Natural killer cell (primary cell): ENCODE results near the gene IL22. TPM values are rescaled to one million over a fixed set of nuclear protein-coding genes. Genes with fewer than 3 reads are reported as not detected.
A peak's percentile ranks its signal among the peaks of the same experiment; 100 is the strongest.

Source experiments
- ATAC-seq, 3 donors: fragments of 150-1000 bp in 2 of 3; fragments of 200-7000 bp in 1 of 3; cut with Tn5 transposase; 1 replicate in 1 of 3; 2 replicates in 2 of 3; pipeline ENCODE4 v1.10.0; 2021; ENCODE audit warnings: mild to moderate bottlenecking in 2 of 3, moderate library complexity in 2 of 3
- DNase-seq, 2 donors: peaks; one replicate each; pipeline versions ENCODE4 v3.0.0 to v3.0.0-alpha.2; 2013 to 2021; ENCODE audit warnings: mixed read lengths in 1 of 2
- H3K27ac ChIP-seq: one replicate; pipeline ENCODE4 v1.5.1; 2013; ENCODE audit warnings: mild to moderate bottlenecking, low read length
- H3K27me3 ChIP-seq: one replicate; pipeline ENCODE4 v1.6.1; 2013; ENCODE audit warnings: low read length; ENCODE audit not compliant: control insufficient read depth, insufficient read depth
- H3K36me3 ChIP-seq: one replicate; pipeline ENCODE4 v1.6.1; 2013; ENCODE audit warnings: low read length; ENCODE audit not compliant: control insufficient read depth, insufficient read depth
- H3K4me1 ChIP-seq: one replicate; pipeline ENCODE4 v1.6.1; 2013; ENCODE audit warnings: low read length; ENCODE audit not compliant: control insufficient read depth, insufficient read depth
- H3K4me3 ChIP-seq: one replicate; pipeline ENCODE4 v1.5.1; 2013; ENCODE audit warnings: low read length
- H3K9me3 ChIP-seq: one replicate; pipeline ENCODE4 v1.6.1; 2013; ENCODE audit warnings: low read length; ENCODE audit not compliant: control insufficient read depth, insufficient read depth
- H3K27ac Mint-ChIP-seq, 2 donors: one replicate each; pipeline ENCODE4 v1.8.0; 2022; ENCODE audit warnings: mild to moderate bottlenecking in 2 of 2, mixed read lengths in 2 of 2, moderate library complexity in 1 of 2
- H3K27me3 Mint-ChIP-seq, 2 donors: one replicate each; pipeline ENCODE4 v1.8.0; 2022; ENCODE audit warnings: low read depth in 2 of 2, mixed read lengths in 2 of 2
- H3K36me3 Mint-ChIP-seq: one replicate; pipeline ENCODE4 v1.8.0; 2022; ENCODE audit warnings: mixed read lengths
- H3K4me1 Mint-ChIP-seq, 2 donors: one replicate each; pipeline ENCODE4 v1.8.0; 2022; ENCODE audit warnings: mixed read lengths in 2 of 2
- H3K4me3 Mint-ChIP-seq: one replicate; pipeline ENCODE4 v1.8.0; 2022; ENCODE audit warnings: mild to moderate bottlenecking, moderate library complexity, mixed read lengths
- H3K9me3 Mint-ChIP-seq, 2 donors: one replicate each; pipeline ENCODE4 v1.8.0; 2022; ENCODE audit warnings: mixed read lengths in 2 of 2
- CTCF ChIP-seq: fragments of 200-600 bp; IDR thresholded peaks from one replicate; pipeline ENCODE4 v1.8.0; 2022; ENCODE audit warnings: antibody characterized with exemption
- WGBS: methylation state at CpG from one replicate; pipeline ENCODE4 v1.1.7; 2013; ENCODE audit warnings: missing lambda C conversion rate; ENCODE audit not compliant: insufficient coverage; 5-methylcytosine and 5-hydroxymethylcytosine counted together
- intact Hi-C: fragments of 100-400 bp; cut with micrococcal nuclease; formaldehyde crosslinking; loops from one replicate; pipeline ENCODE4 v1.14.2; 2022
- total RNA-seq, 4 donors: library from RNA; stranded (reverse); fragments of 120-200 nt in 1 of 4; gene quantifications; one replicate each; pipeline versions ENCODE4 v1.2.3 to v1.2.4, GENCODE V29; 2013 to 2022

The IL22 gene
- total RNA-seq, 3 donors from 2014 or later (not counting 1 experiment from before 2014, with no cell fraction given): not detected

- no peaks in the 10 kb centered on the region for H3K36me3 Mint-ChIP-seq
- peaks cover 8 to 9% of the 10 kb centered on the region in 2 donors for H3K4me1 Mint-ChIP-seq
- Histone ChIP-seq H3K27me3 (no peaks in the 10 kb centered on the region), H3K9me3 (no peaks in the 10 kb centered on the region), H3K27ac (no peak overlapping the region), H3K4me3 (no peak overlapping the region), H3K36me3 (peaks cover 14% of the 10 kb centered on the region), H3K4me1 (no peaks in the 10 kb centered on the region)
- TF ChIP-seq CTCF: no peak
- ATAC-seq (no peak), DNase-seq (no peak)
- no peak overlapping the region for H3K27ac Mint-ChIP-seq
- no peaks in the 10 kb centered on the region for H3K9me3 Mint-ChIP-seq
- H3K27me3 Mint-ChIP-seq: no peaks in the 10 kb centered on the region
- no peak overlapping the region for H3K4me3 Mint-ChIP-seq
- WGBS: 92% methylated on average over 5 of the region's 9 CpGs
- intact Hi-C loops: no loop called here
These were observed 38.9 kb upstream of the IL22 start for GRCh38 chr12:68292151-68292943.

DNA sequence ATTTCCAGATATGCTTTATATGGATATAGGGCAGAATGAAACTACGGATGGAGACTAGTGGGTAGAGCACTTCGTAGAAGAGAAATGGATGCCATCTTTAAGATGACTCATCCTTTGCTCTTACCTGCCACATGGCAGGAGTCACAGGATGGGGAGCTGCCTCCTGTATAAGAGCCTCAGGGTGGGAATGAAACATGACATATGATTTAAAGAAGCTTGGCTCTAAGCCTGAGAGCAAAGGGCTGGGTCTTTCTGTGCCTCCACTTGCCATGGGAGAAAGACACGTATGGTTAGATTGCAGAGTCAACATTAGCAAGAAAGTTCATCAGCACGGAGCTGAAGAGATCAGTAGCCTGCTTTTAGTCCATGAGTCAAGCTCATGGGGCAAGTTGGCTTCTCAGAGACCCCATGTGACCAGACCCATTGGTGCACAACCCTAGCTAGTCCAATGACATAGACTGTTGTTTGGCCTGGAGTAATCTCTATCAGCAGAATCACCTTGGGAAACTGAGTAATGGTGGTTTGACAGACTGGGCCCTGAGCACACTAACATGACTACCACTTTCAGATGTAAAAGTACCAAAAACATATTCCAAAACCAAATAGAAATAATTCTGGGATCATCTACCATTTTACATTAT is 38.1 kb upstream of the IL22 start:
- TF ChIP-seq CTCF: no peak
- Histone ChIP-seq H3K4me3 (no peak overlapping the region), H3K36me3 (peaks cover 14% of the 10 kb centered on the region), H3K9me3 (no peaks in the 10 kb centered on the region), H3K4me1 (no peaks in the 10 kb centered on the region), H3K27ac (no peak overlapping the region), H3K27me3 (no peaks in the 10 kb centered on the region)
- 98% methylated on average over 4 of the region's 4 CpGs for WGBS
- DNase-seq (no peak), ATAC-seq (no peak)
- Mint-ChIP-seq H3K36me3 (no peaks in the 10 kb centered on the region), H3K27ac (no peak overlapping the region), H3K27me3 (no peaks in the 10 kb centered on the region), H3K9me3 (no peaks in the 10 kb centered on the region), H3K4me1 (peaks cover 8 to 9% of the 10 kb centered on the region in 2 donors), H3K4me3 (no peak overlapping the region)
- intact Hi-C loops: no loop called here

DNA sequence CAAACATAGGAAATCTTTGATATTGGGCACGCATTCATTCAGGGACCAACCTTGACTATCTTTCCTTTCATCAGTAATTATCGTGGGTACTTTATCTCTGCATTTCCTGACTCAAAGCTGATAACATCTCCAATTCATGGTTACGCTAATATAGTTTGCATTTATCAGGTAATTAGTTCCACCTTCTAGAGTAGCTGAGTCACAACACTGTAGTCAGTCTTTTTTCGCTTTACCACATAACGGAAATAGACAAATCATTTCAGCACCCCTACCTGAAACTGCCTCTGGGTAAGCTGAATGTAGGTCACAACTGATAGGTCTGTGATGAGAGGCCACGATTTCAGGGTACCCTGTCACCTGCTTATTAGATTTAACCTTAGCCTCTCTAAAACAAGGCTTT is 36.7 kb upstream of the IL22 start:
- TF ChIP-seq CTCF: no peak
- ATAC-seq (peak; percentile 29 to 68 (median 49)), DNase-seq (peak in 1 of 2 donors; percentile 56)
- Mint-ChIP-seq H3K27me3 (no peaks in the 10 kb centered on the region), H3K27ac (no peak overlapping the region), H3K4me3 (no peak overlapping the region), H3K9me3 (no peaks in the 10 kb centered on the region), H3K36me3 (no peaks in the 10 kb centered on the region), H3K4me1 (peaks cover 8 to 9% of the 10 kb centered on the region in 2 donors)
- Histone ChIP-seq H3K27me3 (no peaks in the 10 kb centered on the region), H3K4me1 (no peaks in the 10 kb centered on the region), H3K4me3 (no peak overlapping the region), H3K9me3 (no peaks in the 10 kb centered on the region), H3K36me3 (peaks cover 14% of the 10 kb centered on the region), H3K27ac (no peak overlapping the region)
- intact Hi-C loops: no loop called here
- 45% methylated on average over 5 of the region's 6 CpGs for WGBS
